Immature natural killer cell (primary cell): ENCODE results near the gene MDH2. TPM values are rescaled to one million over a fixed set of nuclear protein-coding genes. Genes with fewer than 3 reads are reported as not detected.
"Not testable (repeated sequence)": the region's sequence is repeated elsewhere in the genome, so short reads cannot be mapped to it uniquely, and the experiment has no call there.

ENCODE experiments used
- DNase-seq, 3 donors: peaks; one replicate each; pipeline ENCODE4 v3.0.0; 2022; ENCODE audit warnings: mixed read lengths in 1 of 3
- H3K27ac Mint-ChIP-seq, 6 donors: one replicate each; pipeline ENCODE4 v1.8.0; 2020; ENCODE audit warnings: mixed read lengths in 6 of 6, mild to moderate bottlenecking in 5 of 6, inconsistent platforms in 4 of 6, moderate library complexity in 3 of 6
- H3K27me3 Mint-ChIP-seq, 3 donors: one replicate each; pipeline ENCODE4 v1.8.0; 2020 to 2021; ENCODE audit warnings: low read depth in 3 of 3, mild to moderate bottlenecking in 3 of 3, mixed read lengths in 3 of 3, moderate library complexity in 3 of 3, inconsistent platforms in 1 of 3
- H3K36me3 Mint-ChIP-seq, 3 donors: one replicate each; pipeline ENCODE4 v1.8.0; 2020; ENCODE audit warnings: mixed read lengths in 3 of 3, inconsistent platforms in 2 of 3, mild to moderate bottlenecking in 2 of 3
- H3K4me1 Mint-ChIP-seq, 2 donors: one replicate each; pipeline ENCODE4 v1.8.0; 2020; ENCODE audit warnings: inconsistent platforms in 2 of 2, mild to moderate bottlenecking in 2 of 2, mixed read lengths in 2 of 2, moderate library complexity in 1 of 2
- H3K4me3 Mint-ChIP-seq, 5 donors: one replicate each; pipeline ENCODE4 v1.8.0; 2020; ENCODE audit warnings: mild to moderate bottlenecking in 5 of 5, mixed read lengths in 5 of 5, inconsistent platforms in 3 of 5, moderate library complexity in 3 of 5
- H3K9me3 Mint-ChIP-seq, 6 donors: one replicate each; pipeline ENCODE4 v1.8.0; 2020; ENCODE audit warnings: mild to moderate bottlenecking in 6 of 6, mixed read lengths in 6 of 6, inconsistent platforms in 4 of 6, moderate library complexity in 3 of 6
- polyA plus RNA-seq, 3 donors: library from polyadenylated mRNA; unstranded; fragments of 300-500 nt; fragmentation: Illumina TruSeq; gene quantifications; one replicate each; pipeline ENCODE4 v1.2.3, GENCODE V29; 2021

Gene MDH2
- polyA plus RNA-seq, 3 donors from 2014 or later = 154 to 180 (median 161) TPM

- Mint-ChIP-seq H3K9me3 (no peaks in the 10 kb centered on the region), H3K27me3 (no peaks in the 10 kb centered on the region), H3K4me3 (peak overlapping the region in 1 of 5 donors; percentile 23), H3K36me3 (peaks cover 14 to 42% (median 15%) of the 10 kb centered on the region in 3 donors), H3K27ac (peak overlapping the region in 1 of 6 donors; percentile 30), H3K4me1 (peaks cover 7 to 10% of the 10 kb centered on the region in 2 donors)
- peak; percentile 60 to 66 (median 64) for DNase-seq
These were observed 27.7 kb upstream of the MDH2 start for GRCh38 chr7:76020031-76020714.

GRCh38 chr7:76022026-76022780 is 25.7 kb upstream of the MDH2 start:
- Mint-ChIP-seq H3K27ac (no peak overlapping the region), H3K27me3 (no peaks in the 10 kb centered on the region), H3K4me3 (no peak overlapping the region), H3K36me3 (peaks cover 15 to 35% (median 18%) of the 10 kb centered on the region in 3 donors), H3K9me3 (no peaks in the 10 kb centered on the region), H3K4me1 (peaks cover 7 to 10% of the 10 kb centered on the region in 2 donors)
- DNase-seq = no peak

DNA sequence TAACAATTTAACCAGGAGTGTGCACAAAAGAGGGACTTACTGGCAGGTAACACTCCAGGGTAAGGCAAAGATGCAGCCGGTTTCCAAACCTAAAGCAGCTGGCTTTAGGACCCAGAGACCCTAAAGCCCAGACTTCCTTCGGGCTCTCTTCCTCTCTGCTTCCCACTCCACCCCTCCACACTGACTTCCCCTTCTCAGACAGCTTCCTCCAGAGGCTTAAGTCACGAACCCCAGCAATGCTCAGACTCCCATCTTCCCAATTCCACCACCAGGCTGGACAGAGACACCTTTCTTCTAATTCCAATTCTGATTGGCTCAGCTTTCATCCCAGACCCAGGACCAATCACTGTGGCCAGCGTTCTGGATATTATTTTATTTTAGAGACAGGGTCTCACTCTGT is 24.9 kb upstream of the MDH2 start:
- H3K4me1 Mint-ChIP-seq = peaks cover 7 to 10% of the 10 kb centered on the region in 2 donors
- no peaks in the 10 kb centered on the region for H3K27me3 Mint-ChIP-seq
- peaks cover 13 to 31% (median 17%) of the 10 kb centered on the region in 3 donors for H3K36me3 Mint-ChIP-seq
- H3K9me3 Mint-ChIP-seq = no peaks in the 10 kb centered on the region
- no peak for DNase-seq
- no peak overlapping the region for H3K4me3 Mint-ChIP-seq
- H3K27ac Mint-ChIP-seq = peak overlapping the region in 2 of 6 donors; percentile 38 to 72

DNA sequence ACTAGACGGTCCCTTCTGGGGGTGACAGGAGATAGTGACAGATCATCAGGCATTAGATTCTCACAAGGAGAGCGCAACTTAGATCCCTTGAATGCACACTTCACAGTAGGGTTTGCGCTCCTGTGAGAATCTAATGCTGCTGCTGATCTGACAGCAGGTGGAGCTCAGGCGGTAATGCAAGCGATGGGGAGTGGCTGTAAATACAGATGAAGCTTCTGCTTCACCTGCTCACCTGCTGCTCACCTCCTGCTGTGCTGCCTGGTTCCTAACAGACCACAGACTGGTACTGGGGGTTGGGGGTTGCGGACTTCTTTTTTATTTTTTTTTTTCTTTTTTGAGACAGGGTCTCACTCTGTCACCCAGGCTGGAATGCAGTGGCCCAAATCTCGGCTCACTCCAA is 18.2 kb upstream of the MDH2 start:
- H3K27me3 Mint-ChIP-seq, DNase-seq, H3K4me3 Mint-ChIP-seq, H3K27ac Mint-ChIP-seq, H3K9me3 Mint-ChIP-seq, H3K4me1 Mint-ChIP-seq: not testable (repeated sequence)
- H3K36me3 Mint-ChIP-seq = peaks cover 3 to 14% (median 8%) of the 10 kb centered on the region in 3 donors

- Mint-ChIP-seq H3K4me1 (peaks cover 1 to 5% of the 10 kb centered on the region in 2 donors), H3K9me3 (no peaks in the 10 kb centered on the region), H3K4me3 (no peak overlapping the region), H3K36me3 (peaks cover 3 to 9% (median 4%) of the 10 kb centered on the region in 3 donors), H3K27me3 (no peaks in the 10 kb centered on the region), H3K27ac (no peak overlapping the region)
- DNase-seq = no peak
These were observed 15.9 kb upstream of the MDH2 start for GRCh38 chr7:76031964-76032363.

GRCh38 chr7:76037310-76037709 is 10.6 kb upstream of the MDH2 start:
- Mint-ChIP-seq H3K4me1 (peaks cover 5% of the 10 kb centered on the region in 2 donors), H3K27ac (no peak overlapping the region), H3K36me3 (peaks cover 0 to 3% (median 0%) of the 10 kb centered on the region in 3 donors), H3K27me3 (peaks cover 0 to 2% (median 2%) of the 10 kb centered on the region in 3 donors), H3K9me3 (no peaks in the 10 kb centered on the region), H3K4me3 (no peak overlapping the region)
- DNase-seq = no peak

DNA sequence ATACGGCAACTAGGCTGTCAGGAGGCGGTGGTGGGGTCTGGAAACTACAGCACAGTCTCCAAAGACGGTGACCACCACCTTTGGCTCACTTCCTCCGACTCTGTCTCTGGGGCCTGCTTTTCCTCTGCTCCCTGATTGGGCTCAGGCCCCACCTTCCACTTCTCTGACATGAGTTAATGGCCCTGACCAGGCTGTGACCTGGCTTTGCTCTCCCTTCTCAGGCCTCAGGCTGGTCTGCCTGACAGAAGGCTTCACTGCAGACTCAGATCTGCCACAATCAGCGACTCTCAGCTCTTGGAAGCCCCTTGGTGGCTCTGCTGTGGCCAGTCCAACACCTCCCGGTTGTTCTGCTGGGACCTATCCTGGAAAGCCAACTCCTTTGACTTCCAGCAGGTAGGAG is 7.8 kb upstream of the MDH2 start:
- Mint-ChIP-seq H3K4me3 (no peak overlapping the region), H3K27ac (no peak overlapping the region), H3K9me3 (no peaks in the 10 kb centered on the region), H3K27me3 (peaks cover 0 to 2% (median 2%) of the 10 kb centered on the region in 3 donors), H3K36me3 (no peaks in the 10 kb centered on the region), H3K4me1 (peaks cover 13 to 19% of the 10 kb centered on the region in 2 donors)
- DNase-seq = no peak

DNA sequence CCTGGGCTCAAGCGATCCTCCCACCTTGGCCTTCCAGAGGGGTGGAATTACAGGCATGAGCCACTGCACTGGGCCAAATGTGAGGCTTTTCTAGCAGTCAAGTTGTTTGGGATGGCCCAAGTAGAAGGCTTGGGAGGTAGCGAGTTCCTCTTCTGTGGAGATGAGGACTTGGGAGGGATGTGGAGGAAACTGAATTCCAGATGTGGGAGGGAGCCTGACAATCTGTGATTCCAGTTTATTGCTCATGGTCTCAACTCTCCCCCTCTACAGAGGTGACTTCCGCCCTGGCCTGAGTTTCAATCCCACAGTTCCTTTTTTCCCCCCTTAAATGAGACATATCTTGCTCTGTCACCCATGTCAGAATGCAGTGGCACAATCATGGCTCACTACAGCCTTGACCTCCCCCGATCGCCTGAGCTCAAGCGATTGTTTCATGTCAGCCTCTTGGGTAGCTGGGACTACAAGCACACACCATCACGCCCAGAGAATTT is 3.5 kb upstream of the MDH2 start:
- Mint-ChIP-seq H3K27me3 (peaks cover 0 to 5% (median 2%) of the 10 kb centered on the region in 3 donors), H3K9me3 (no peaks in the 10 kb centered on the region), H3K27ac (no peak overlapping the region), H3K36me3 (peaks cover 0 to 3% (median 0%) of the 10 kb centered on the region in 3 donors), H3K4me1 (peaks cover 35 to 42% of the 10 kb centered on the region in 2 donors), H3K4me3 (peak overlapping the region in 1 of 5 donors; percentile 49)
- DNase-seq = no peak

- peaks cover 3 to 5% (median 4%) of the 10 kb centered on the region in 3 donors for H3K36me3 Mint-ChIP-seq
- peaks cover 0 to 5% (median 0%) of the 10 kb centered on the region in 3 donors for H3K27me3 Mint-ChIP-seq
- peak overlapping the region; percentile 98 to 99 (median 99) for H3K4me3 Mint-ChIP-seq
- peak in 1 of 3 donors; percentile 25 for DNase-seq
- peak overlapping the region; percentile 95 to 98 (median 96) for H3K27ac Mint-ChIP-seq
- peaks cover 45 to 66% of the 10 kb centered on the region in 2 donors for H3K4me1 Mint-ChIP-seq
- no peaks in the 10 kb centered on the region for H3K9me3 Mint-ChIP-seq
These were observed 548 bp upstream of the MDH2 start for GRCh38 chr7:76047305-76047810.

GRCh38 chr7:76048668-76048988 is 722 bp downstream of the MDH2 start:
- Mint-ChIP-seq H3K27ac (peak overlapping the region; percentile 88 to 98 (median 96)), H3K27me3 (peaks cover 0 to 5% (median 0%) of the 10 kb centered on the region in 3 donors), H3K9me3 (no peaks in the 10 kb centered on the region), H3K36me3 (peaks cover 5 to 7% (median 6%) of the 10 kb centered on the region in 3 donors), H3K4me3 (peak overlapping the region; percentile 98 to 99 (median 99)), H3K4me1 (peaks cover 46 to 63% of the 10 kb centered on the region in 2 donors)
- no peak for DNase-seq

- H3K9me3 Mint-ChIP-seq = no peaks in the 10 kb centered on the region
- H3K36me3 Mint-ChIP-seq = peaks cover 5 to 7% (median 6%) of the 10 kb centered on the region in 3 donors
- no peak for DNase-seq
- peak overlapping the region in 4 of 5 donors; percentile 38 to 99 (median 82) for H3K4me3 Mint-ChIP-seq
- H3K4me1 Mint-ChIP-seq = peaks cover 51 to 56% of the 10 kb centered on the region in 2 donors
- H3K27me3 Mint-ChIP-seq = peaks cover 0 to 5% (median 0%) of the 10 kb centered on the region in 3 donors
- peak overlapping the region; percentile 42 to 98 (median 96) for H3K27ac Mint-ChIP-seq
These were observed 1.4 kb downstream of the MDH2 start for GRCh38 chr7:76049295-76049694.

GRCh38 chr7:76050545-76050944 is 2.6 kb downstream of the MDH2 start:
- Mint-ChIP-seq H3K4me1 (peaks cover 43% of the 10 kb centered on the region in 2 donors), H3K36me3 (peaks cover 5 to 7% (median 6%) of the 10 kb centered on the region in 3 donors), H3K4me3 (peak overlapping the region in 3 of 5 donors; percentile 1 to 23 (median 18))

DNA sequence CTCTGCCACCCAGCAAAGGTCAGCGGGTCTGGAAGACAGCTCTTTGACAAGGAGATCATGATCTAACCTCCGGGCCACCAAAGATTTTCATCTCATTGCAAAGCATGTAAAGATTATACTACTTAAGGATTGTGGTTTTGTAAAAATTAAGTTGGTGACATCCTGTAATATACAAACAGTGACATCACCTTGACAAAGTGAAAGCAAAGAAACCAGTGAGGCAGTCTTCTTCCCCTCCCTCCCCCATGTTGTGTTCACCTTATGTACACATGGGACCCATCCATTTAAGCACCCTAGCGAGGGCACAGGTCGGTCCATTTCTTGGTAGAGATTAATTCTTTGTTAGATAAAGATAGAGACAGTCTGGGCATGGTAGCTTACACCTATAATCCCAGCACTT is 3.9 kb downstream of the MDH2 start:
- Mint-ChIP-seq H3K9me3 (no peaks in the 10 kb centered on the region), H3K4me3 (peak overlapping the region in 1 of 5 donors; percentile 13), H3K27ac (peak overlapping the region; percentile 52 to 80 (median 68)), H3K36me3 (peaks cover 5 to 7% (median 6%) of the 10 kb centered on the region in 3 donors), H3K4me1 (peaks cover 37 to 38% of the 10 kb centered on the region in 2 donors), H3K27me3 (peaks cover 0 to 5% (median 0%) of the 10 kb centered on the region in 3 donors)
- DNase-seq = peak in 1 of 3 donors; percentile 3

More at GRCh38 chr7:76050545-76050944, 2.6 kb downstream of the MDH2 start:
- H3K27me3 Mint-ChIP-seq = peaks cover 0 to 5% (median 0%) of the 10 kb centered on the region in 3 donors
- DNase-seq = no peak
- H3K9me3 Mint-ChIP-seq = no peaks in the 10 kb centered on the region
- peak overlapping the region; percentile 1 to 46 (median 30) for H3K27ac Mint-ChIP-seq
